Nephron progenitor cell (in vitro differentiated cells): ENCODE results near the gene PFDN4.

Experiments used
- DNase-seq: peaks from one replicate; pipeline ENCODE4 v3.0.0; 2021
- H3K27ac Mint-ChIP-seq: 2 replicates; pipeline ENCODE4 v1.8.0; 2021; ENCODE audit warnings: mild to moderate bottlenecking, moderate library complexity, mixed read lengths
- H3K27me3 Mint-ChIP-seq: 2 replicates; pipeline ENCODE4 v1.8.0; 2021; ENCODE audit warnings: mild to moderate bottlenecking, low read depth, mixed read lengths; ENCODE audit not compliant: poor library complexity
- H3K36me3 Mint-ChIP-seq: 2 replicates; pipeline ENCODE4 v1.8.0; 2021; ENCODE audit warnings: low read depth, mixed read lengths
- H3K4me1 Mint-ChIP-seq: 2 replicates; pipeline ENCODE4 v1.8.0; 2021; ENCODE audit warnings: mixed read lengths
- H3K4me3 Mint-ChIP-seq: 2 replicates; pipeline ENCODE4 v1.8.0; 2021; ENCODE audit warnings: mild to moderate bottlenecking, moderate library complexity, mixed read lengths
- H3K9me3 Mint-ChIP-seq: 2 replicates; pipeline ENCODE4 v1.8.0; 2021; ENCODE audit warnings: mild to moderate bottlenecking, moderate library complexity, mixed read lengths
- TF ChIP-seq, protein P1 (sequence below): fragments of 200-600 bp; sonication (generic); IDR thresholded peaks from 2 replicates; pipeline ENCODE4 v1.5.0; 2021; ENCODE audit warnings: antibody characterized with exemption

PFDN4 gene

DNA sequence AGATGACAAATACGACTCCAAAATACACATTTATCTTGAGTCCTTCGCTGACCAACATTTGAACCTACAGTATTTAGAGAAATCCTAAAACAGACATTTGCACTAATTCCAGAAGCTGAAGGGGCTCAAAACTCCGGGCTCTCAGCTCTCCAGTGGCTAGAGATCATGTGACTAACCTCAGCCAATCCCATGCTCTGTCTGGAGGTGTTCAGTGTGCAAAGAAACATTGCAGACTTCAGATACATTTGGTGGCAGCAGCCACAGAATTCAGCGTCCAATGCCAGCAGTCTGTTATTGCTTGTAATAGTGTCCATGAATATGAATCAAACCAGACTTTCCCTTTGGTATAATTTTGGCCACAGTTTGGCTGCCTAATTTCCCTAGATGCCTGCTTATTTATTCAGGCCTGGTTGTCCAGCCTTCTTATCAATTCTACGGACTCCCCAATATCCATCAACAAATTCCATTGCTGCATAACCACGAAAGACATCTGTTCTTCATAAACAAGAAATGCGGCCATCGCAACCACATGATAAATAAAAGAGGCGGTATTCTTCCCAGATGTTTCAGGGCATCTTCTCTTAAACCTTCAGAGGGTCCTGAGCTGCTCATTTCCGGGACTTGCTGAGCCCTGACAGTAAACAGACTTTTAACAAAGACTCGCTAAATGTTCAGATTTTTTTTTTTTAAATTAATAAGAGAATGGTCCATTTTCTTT, 19.6 kb upstream of the PFDN4 start:
- Mint-ChIP-seq H3K27ac (no peak overlapping the region), H3K27me3 (peaks cover 4% of the 10 kb centered on the region), H3K4me1 (no peaks in the 10 kb centered on the region), H3K36me3 (no peaks in the 10 kb centered on the region), H3K4me3 (no peak overlapping the region), H3K9me3 (no peaks in the 10 kb centered on the region)
- no peak for DNase-seq
- TF ChIP-seq, protein P1, sequence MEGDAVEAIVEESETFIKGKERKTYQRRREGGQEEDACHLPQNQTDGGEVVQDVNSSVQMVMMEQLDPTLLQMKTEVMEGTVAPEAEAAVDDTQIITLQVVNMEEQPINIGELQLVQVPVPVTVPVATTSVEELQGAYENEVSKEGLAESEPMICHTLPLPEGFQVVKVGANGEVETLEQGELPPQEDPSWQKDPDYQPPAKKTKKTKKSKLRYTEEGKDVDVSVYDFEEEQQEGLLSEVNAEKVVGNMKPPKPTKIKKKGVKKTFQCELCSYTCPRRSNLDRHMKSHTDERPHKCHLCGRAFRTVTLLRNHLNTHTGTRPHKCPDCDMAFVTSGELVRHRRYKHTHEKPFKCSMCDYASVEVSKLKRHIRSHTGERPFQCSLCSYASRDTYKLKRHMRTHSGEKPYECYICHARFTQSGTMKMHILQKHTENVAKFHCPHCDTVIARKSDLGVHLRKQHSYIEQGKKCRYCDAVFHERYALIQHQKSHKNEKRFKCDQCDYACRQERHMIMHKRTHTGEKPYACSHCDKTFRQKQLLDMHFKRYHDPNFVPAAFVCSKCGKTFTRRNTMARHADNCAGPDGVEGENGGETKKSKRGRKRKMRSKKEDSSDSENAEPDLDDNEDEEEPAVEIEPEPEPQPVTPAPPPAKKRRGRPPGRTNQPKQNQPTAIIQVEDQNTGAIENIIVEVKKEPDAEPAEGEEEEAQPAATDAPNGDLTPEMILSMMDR: no peak

DNA sequence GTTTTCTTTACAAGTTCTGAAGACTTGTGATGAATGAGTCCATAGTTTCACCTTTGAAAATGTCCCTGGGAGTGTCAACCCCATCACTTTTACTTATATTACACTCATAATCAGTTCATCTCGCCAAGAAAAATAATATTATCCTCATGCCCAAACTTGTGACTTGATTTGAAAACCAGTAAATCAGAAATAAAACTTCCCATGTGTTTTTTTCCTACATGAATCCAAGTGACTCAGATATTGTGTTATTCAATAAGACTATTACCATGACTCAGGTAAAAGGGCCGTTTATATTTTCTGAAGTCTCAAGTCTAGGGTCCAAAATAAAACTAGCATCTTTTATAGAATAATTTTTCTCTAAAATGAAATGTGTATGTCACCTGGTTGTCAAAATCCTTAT, 18.3 kb upstream of the PFDN4 start:
- no peaks in the 10 kb centered on the region for H3K36me3 Mint-ChIP-seq
- peaks cover 7% of the 10 kb centered on the region for H3K27me3 Mint-ChIP-seq
- no peaks in the 10 kb centered on the region for H3K9me3 Mint-ChIP-seq
- TF ChIP-seq, protein P1: no peak
- no peak overlapping the region for H3K4me3 Mint-ChIP-seq
- H3K4me1 Mint-ChIP-seq: no peaks in the 10 kb centered on the region
- no peak for DNase-seq
- H3K27ac Mint-ChIP-seq: no peak overlapping the region

DNA sequence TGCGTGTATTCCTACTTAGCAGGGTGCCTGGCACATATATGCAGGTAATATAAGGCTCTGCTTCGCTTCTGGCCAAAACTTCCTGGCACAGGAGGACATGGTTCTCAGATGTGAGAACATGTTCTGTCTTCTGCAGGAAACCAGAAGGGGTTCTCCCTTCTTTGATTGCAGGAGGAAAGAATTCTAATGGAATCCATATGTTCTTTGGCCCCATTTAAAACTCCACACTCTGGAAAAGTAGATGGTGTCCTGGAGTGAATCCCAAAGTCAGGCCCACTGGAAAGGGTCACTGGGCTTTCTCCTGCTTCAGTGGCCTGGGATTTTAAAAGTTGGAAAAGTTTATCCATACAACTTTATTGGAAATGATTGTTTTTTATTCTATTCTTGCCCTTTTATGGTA, 17.7 kb upstream of the PFDN4 start:
- no peak for DNase-seq
- TF ChIP-seq, protein P1: no peak

GRCh38 chr20:54193817-54194216, 14.1 kb upstream of the PFDN4 start:
- Mint-ChIP-seq H3K4me1 (peaks cover 15% of the 10 kb centered on the region), H3K4me3 (no peak overlapping the region), H3K36me3 (no peaks in the 10 kb centered on the region), H3K27me3 (peaks cover 6% of the 10 kb centered on the region), H3K27ac (no peak overlapping the region), H3K9me3 (no peaks in the 10 kb centered on the region)
- TF ChIP-seq, protein P1: no peak
- no peak for DNase-seq

More for the DNA sequence above, 17.7 kb upstream of the PFDN4 start:
- no peak overlapping the region for H3K4me3 Mint-ChIP-seq
- peaks cover 7% of the 10 kb centered on the region for H3K27me3 Mint-ChIP-seq
- H3K27ac Mint-ChIP-seq: no peak overlapping the region
- H3K36me3 Mint-ChIP-seq: no peaks in the 10 kb centered on the region
- H3K9me3 Mint-ChIP-seq: no peaks in the 10 kb centered on the region
- H3K4me1 Mint-ChIP-seq: peaks cover 5% of the 10 kb centered on the region

GRCh38 chr20:54194724-54195438, 13.0 kb upstream of the PFDN4 start:
- no peaks in the 10 kb centered on the region for H3K36me3 Mint-ChIP-seq
- H3K4me1 Mint-ChIP-seq: peaks cover 15% of the 10 kb centered on the region
- no peaks in the 10 kb centered on the region for H3K9me3 Mint-ChIP-seq
- TF ChIP-seq, protein P1: no peak
- H3K27me3 Mint-ChIP-seq: peaks cover 6% of the 10 kb centered on the region
- no peak overlapping the region for H3K27ac Mint-ChIP-seq
- no peak for DNase-seq
- H3K4me3 Mint-ChIP-seq: no peak overlapping the region
